Pancreas (tissue), 10 donors: ENCODE measurements around the gene MRPL18. TPM values are rescaled to one million over a fixed set of nuclear protein-coding genes. Genes with fewer than 3 reads are reported as not detected.

ENCODE experiments used
- ATAC-seq, 4 donors: fragments of 200-7000 bp; cut with Tn5 transposase; one replicate each; pipeline versions ENCODE4 v1.8.0 to v1.9.1; 2020; ENCODE audit warnings: mild to moderate bottlenecking in 4 of 4, moderate library complexity in 4 of 4
- DNase-seq, 6 donors: peaks; one replicate each; pipeline ENCODE4 v3.0.0-alpha.2; 2020
- FAIRE-seq: peaks from 2 replicates; lab custom pipeline; 2012; peaks lifted over from hg19 to GRCh38; lab: Jason Lieb, UNC
- H3K27ac ChIP-seq, 4 donors: fragments of 200-600 bp; sonication (generic); 1 replicate in 3 of 4; 2 replicates in 1 of 4; pipeline versions ENCODE4 v1.5.0 to v1.8.0; 2020
- H3K27me3 ChIP-seq, 4 donors: fragments of 200-600 bp; one replicate each; pipeline ENCODE4 v1.8.0; 2021
- H3K36me3 ChIP-seq, 3 donors: fragments of 200-600 bp; sonication (generic) in 1 of 3; one replicate each; pipeline versions ENCODE4 v1.5.0 to v1.8.0; 2020 to 2021
- H3K4me1 ChIP-seq, 3 donors: fragments of 200-600 bp; one replicate each; pipeline ENCODE4 v1.8.0; 2021
- H3K4me3 ChIP-seq, 4 donors: fragments of 200-600 bp; sonication (generic) in 2 of 4; one replicate each; pipeline versions ENCODE4 v1.5.0 to v1.8.0; 2020 to 2021
- H3K9me3 ChIP-seq, 4 donors: fragments of 200-600 bp; one replicate each; pipeline ENCODE4 v1.8.0; 2021
- CTCF ChIP-seq, 4 donors: fragments of 200-600 bp; sonication (generic) in 3 of 4; IDR thresholded peaks; one replicate each; pipeline versions ENCODE4 v1.5.0 to v1.8.0; 2021; ENCODE audit warnings: antibody characterized with exemption in 4 of 4
- WGBS, 2 donors: extraction: QIAGEN DNeasy Blood & Tissue Kit; methylation state at CpG; one replicate each; pipeline ENCODE4 v1.1.7; 2013; 5-methylcytosine and 5-hydroxymethylcytosine counted together
- intact Hi-C, 3 donors: fragments of 100-400 bp; cut with DNase I; formaldehyde crosslinking; loops; one replicate each; pipeline versions ENCODE4 v1.11.1 to v1.14.2; 2022
- polyA plus RNA-seq, 2 donors: library from polyadenylated mRNA; stranded (reverse); fragments of 200-250 nt; gene quantifications; one replicate each; pipeline ENCODE4 v1.2.3, GENCODE V29; 2013
- total RNA-seq, 6 donors: library from RNA; stranded (reverse); fragmentation: NEBNext Ultra II Directional in 4 of 6; extraction: Animal tissue kit (Norgen Biotek cat#: 25700) in 4 of 6; gene quantifications; one replicate each; pipeline versions ENCODE4 v1.2.1 to v1.2.4, GENCODE V29; 2021 to 2023
- donor health status: healthy with polysubstance abuse.
- donor health status: DM: no; HTN: no; CAD: no; lungs with moderate emphysema.
- donor health status: DM: no; HTN: no; CAD: no.
- donor health status: control.
- donor health status: control.
- donor health status: Bipolar disorder and iron deficiency.
- donor health status: DM: yes; HTN: yes; CAD: no.
- donor health status: DM: no; HTN: no; CAD: no.
- donor health status: DM: no; HTN: no; CAD: no.
- donor health status: DM: yes; HTN: yes; CAD: no.

Gene MRPL18
- total and polyA plus RNA-seq, 8 donors, result 19.3 to 47.9 (median 27.1) TPM

DNA sequence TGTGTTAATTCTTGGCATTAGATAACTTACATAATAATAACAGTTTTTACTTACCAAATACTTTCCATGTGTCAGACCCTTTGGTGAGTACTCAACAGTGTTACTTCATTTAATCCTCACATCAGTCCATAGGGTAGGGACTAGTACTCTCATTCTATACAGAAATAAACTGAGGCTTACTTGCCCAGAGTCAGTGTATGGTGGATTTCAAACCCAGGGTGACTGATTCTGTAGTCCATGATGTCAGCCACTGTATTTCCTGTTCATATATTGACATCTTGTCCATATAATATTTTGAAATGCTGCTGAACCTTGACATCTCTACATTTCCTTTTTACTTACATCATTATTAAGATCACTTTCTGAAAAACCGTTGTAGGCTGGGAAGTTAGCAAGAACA lies 7.3 kb downstream of the MRPL18 start:
- H3K4me1 ChIP-seq, result peaks cover 2 to 7% (median 3%) of the 10 kb centered on the region in 3 donors
- DNase-seq (no peak), ATAC-seq (no peak), FAIRE-seq (no peak)
- no peak overlapping the region for H3K4me3 ChIP-seq
- WGBS, 2 donors, result 32 to 33% methylated on average over 1 of the region's 1 CpG
- TF ChIP-seq CTCF (IDR thresholded peaks at IDR 0.05), result no peak
- H3K36me3 ChIP-seq, result peaks cover 0 to 19% (median 5%) of the 10 kb centered on the region in 3 donors
- intact Hi-C loops, result no loop called here
- H3K27ac ChIP-seq, result no peak overlapping the region
- H3K27me3 ChIP-seq, result no peaks in the 10 kb centered on the region
- H3K9me3 ChIP-seq, result no peaks in the 10 kb centered on the region

DNA sequence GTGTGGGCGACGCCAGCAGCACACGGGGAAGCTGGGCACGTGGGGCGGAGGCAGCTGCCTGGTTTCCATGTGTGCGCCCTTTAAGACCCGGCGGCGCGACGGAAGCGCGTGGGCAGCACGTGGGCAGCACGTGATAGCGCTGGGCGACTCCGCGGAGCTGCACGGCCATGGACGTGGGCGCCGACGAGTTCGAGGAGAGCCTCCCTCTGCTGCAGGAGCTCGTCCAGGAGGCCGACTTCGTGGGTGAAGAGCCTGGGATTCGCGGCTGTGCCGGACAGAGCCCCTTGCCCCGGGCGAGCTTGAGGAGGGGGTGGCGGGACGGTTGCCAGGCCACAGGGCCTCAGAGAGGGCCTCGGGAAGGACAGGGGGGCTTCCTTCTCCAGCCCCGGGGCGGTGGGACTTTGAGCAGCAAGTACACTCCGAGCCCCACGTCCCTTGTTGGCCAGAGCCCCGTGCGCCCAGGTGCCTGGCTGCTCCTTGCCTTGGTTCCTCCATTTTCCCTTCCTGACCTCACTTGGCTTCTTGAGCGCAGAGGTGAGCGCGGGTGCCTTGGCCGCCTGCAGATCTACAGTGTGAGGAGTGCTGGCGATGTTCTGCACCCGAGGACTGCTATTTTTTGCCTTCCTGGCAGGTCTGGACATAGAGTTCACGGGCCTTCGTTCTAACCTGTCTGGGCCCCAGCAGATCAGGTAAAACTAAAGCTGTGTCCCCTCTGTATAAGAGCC lies 10.0 kb downstream of the MRPL18 start, which contains the start of gene PNLDC1:
Gene PNLDC1 (plus strand): TSS at position 136 of the 725 bp plus-strand sequence. CDS start 32 bp downstream, at position 168.
- ATAC-seq (no peak), FAIRE-seq (no peak)

DNA sequence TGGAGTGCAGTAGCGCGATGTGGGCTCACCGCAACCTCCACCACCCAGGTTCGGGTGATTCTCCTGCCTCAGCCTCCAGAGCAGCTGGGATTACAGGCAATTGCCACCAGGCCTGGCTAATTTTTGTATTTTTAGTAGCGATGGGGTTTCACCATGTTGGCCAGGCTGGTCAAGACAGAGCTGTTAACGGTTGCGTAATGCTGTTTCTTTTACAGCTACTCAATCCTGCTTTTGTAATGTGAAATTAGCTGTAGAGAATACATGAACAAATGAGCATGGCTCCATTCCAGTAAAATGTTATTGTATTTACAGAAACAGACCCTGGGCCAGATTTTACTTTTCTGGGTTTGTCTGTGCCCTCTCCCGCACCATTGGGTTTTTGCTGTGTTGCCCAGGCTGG lies 11.7 kb downstream of the MRPL18 start:
- H3K27me3 ChIP-seq, result no peaks in the 10 kb centered on the region
- no peaks in the 10 kb centered on the region for H3K9me3 ChIP-seq
- no peak for FAIRE-seq
- DNase-seq, result no peak
- no peak for ATAC-seq
- no peak overlapping the region for H3K27ac ChIP-seq
- no peaks in the 10 kb centered on the region for H3K4me1 ChIP-seq
- peaks cover 0 to 15% (median 2%) of the 10 kb centered on the region in 3 donors for H3K36me3 ChIP-seq
- intact Hi-C loops, result no loop called here
- no peak overlapping the region for H3K4me3 ChIP-seq
- TF ChIP-seq CTCF (IDR thresholded peaks at IDR 0.05), result no peak
- 91 to 92% methylated on average over 8 of the region's 8 CpGs for WGBS, 2 donors

More for the DNA sequence above, 10.0 kb downstream of the MRPL18 start, which contains the start of gene PNLDC1:
- Histone ChIP-seq H3K4me3 (no peak within 1 kb of the TSS), H3K9me3 (no peaks in the 10 kb centered on the region), H3K4me1 (no peaks in the 10 kb centered on the region), H3K36me3 (peaks cover 0 to 19% (median 4%) of the 10 kb centered on the region in 3 donors), H3K27ac (no peak within 1 kb of the TSS), H3K27me3 (no peaks in the 10 kb centered on the region)
- 88 to 92% methylated on average over 49 to 50 of the region's 50 CpGs for WGBS, 2 donors
- DNase-seq, result no peak
- TF ChIP-seq CTCF (IDR thresholded peaks at IDR 0.05), result no peak
- intact Hi-C loops, result no loop called here

GRCh38 chr6:159804504-159804903 lies 14.2 kb downstream of the MRPL18 start:
- WGBS, 2 donors, result 82 to 84% methylated on average over 10 of the region's 10 CpGs
- Histone ChIP-seq H3K4me3 (no peak overlapping the region), H3K27ac (no peak overlapping the region), H3K4me1 (no peaks in the 10 kb centered on the region), H3K36me3 (no peaks in the 10 kb centered on the region), H3K27me3 (no peaks in the 10 kb centered on the region), H3K9me3 (no peaks in the 10 kb centered on the region)
- TF ChIP-seq CTCF (IDR thresholded peaks at IDR 0.05), result no peak
- DNase-seq (no peak), ATAC-seq (no peak), FAIRE-seq (no peak)
- intact Hi-C loops, result no loop called here

- H3K27ac ChIP-seq, result no peak overlapping the region
- DNase-seq (no peak), FAIRE-seq (no peak), ATAC-seq (no peak)
- WGBS, 2 donors, result 82 to 87% methylated on average over 6 of the region's 6 CpGs
- intact Hi-C loops, result no loop called here
- no peaks in the 10 kb centered on the region for H3K27me3 ChIP-seq
- H3K4me3 ChIP-seq, result no peak overlapping the region
- H3K4me1 ChIP-seq, result no peaks in the 10 kb centered on the region
- TF ChIP-seq CTCF (IDR thresholded peaks at IDR 0.05), result no peak
- H3K9me3 ChIP-seq, result no peaks in the 10 kb centered on the region
- no peaks in the 10 kb centered on the region for H3K36me3 ChIP-seq
These were observed 15.3 kb downstream of the MRPL18 start for GRCh38 chr6:159805440-159806020.
